HG03442 (cell line): ENCODE data around the gene SEMA4G.

Experiments
- ATAC-seq: cut with Tn5 transposase; IDR thresholded peaks from one replicate; pipeline ENCODE4 v1.9.1; 2021; ENCODE audit warnings: mild to moderate bottlenecking, moderate library complexity; ENCODE audit not compliant: unreplicated experiment

Gene SEMA4G

GRCh38 chr10:100969187-100970075, at the start of gene SEMA4G:
Gene SEMA4G, plus strand, starts transcription at chr10:100969504. Its CDS starts 3,409 bp downstream, at chr10:100972913.
- ATAC-seq, result no peak

DNA sequence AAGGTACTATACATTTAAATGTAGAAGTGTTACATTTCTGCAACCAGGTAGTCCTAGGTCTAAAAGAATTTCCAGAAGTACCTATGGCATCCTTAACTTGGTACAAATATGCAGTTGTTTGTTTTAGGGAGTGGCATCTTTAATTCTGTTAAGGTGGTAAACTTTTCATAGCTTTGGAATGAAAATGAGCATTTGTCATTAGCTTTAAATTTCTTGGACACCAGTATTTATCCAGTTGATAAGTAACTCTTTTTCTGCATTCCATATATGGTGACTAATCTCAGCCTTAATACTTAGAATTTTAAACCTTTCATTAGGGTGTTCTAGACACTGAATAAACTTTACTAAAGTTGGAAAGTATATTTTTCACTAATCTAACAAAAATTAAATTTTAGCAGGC, 45.7 kb upstream of the SEMA4G start:
- ATAC-seq, result no peak

- ATAC-seq, result no peak
Measured at GRCh38 chr10:100927266-100927665, 42.0 kb upstream of the SEMA4G start.

- ATAC-seq, result no peak
Measured at GRCh38 chr10:100928039-100928438, 41.3 kb upstream of the SEMA4G start.

- ATAC-seq, result no peak
Measured at GRCh38 chr10:100930368-100930767, 38.9 kb upstream of the SEMA4G start.

GRCh38 chr10:100934084-100934659, 35.1 kb upstream of the SEMA4G start:
- ATAC-seq, result no peak

GRCh38 chr10:100939763-100940344, 29.4 kb upstream of the SEMA4G start:
- no peak for ATAC-seq

- no peak for ATAC-seq
Measured at GRCh38 chr10:100942229-100942628, 27.1 kb upstream of the SEMA4G start.

DNA sequence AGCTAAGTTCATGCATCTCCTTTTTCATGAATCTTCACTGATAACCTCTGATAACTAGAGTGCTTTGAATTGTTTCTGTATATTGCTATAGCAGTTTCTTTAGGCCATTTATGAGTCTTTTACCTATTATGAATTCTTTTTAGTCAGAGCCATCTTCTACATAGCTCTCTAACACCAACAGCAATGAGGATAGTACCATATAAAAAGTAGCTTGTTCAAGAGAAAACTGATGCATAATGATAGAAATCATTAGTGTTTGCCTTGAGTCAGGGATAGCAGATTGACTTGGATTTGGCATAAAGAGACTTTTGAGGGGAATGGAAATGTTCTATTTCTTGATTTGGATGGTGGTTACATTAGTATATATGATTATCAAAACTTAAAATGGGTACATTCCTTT, 25.8 kb upstream of the SEMA4G start:
- ATAC-seq, result no peak

- ATAC-seq, result no peak
Measured at GRCh38 chr10:100945754-100946153, 23.6 kb upstream of the SEMA4G start.

DNA sequence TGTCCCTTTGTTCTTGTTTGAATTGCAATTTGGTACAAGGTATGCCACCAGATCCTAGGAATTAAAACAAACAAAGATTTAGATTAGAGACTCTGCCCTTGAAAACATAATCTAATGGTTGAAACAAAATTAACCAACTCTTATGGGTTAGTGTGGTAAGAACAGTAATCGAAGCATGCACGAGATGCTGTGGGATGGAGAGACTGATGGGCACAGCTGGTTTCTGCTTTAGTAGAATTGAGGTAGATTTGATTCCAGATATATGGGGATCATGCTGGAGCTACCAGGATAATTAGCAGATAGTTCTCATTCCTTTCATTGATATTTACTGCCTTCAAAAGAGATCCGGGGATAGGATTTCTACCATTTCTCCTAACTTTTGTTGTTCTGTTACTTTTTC, 20.4 kb upstream of the SEMA4G start:
- no peak for ATAC-seq

GRCh38 chr10:100960251-100960650, 9.1 kb upstream of the SEMA4G start:
- no peak for ATAC-seq

- no peak for ATAC-seq
Measured at GRCh38 chr10:100962351-100963080, 6.8 kb upstream of the SEMA4G start.

DNA sequence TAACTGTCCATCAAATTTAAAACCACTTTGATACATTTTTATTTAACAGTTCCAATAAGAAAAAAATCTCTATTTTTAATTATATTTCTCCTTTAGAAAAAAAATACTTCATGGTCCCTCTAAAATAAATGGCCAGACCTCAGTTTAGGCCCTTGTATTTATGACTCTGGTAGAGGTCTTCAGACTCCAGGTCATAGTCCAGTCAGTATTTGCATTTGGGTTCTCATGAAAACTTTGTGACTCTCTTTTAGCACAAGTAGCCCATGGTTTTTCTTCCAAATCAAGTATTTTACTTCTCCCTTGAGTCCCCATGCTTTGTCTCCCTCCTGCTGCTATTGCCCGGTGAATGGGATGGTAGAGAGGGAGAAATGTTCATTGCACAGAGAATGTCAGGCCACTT, 5.5 kb upstream of the SEMA4G start:
- ATAC-seq, result no peak

DNA sequence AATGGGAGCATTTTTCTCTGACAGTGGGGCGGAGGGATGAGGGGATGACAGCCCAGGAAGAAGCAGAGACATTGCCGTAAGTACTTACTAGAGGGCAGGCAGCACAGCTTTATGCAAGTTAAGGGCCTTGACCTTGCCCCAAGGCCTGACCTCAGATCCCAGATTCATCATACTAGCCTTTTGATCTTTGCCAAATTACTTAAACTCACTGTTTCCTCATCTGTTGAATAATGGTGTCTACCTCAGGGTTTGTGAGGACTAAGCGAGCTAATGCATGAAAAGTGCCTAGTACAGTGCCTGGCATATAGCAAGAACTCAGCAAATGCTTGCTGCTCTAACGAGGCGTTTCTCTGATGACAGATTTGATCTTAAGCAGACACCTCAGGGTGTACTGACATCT, 3.5 kb upstream of the SEMA4G start:
- ATAC-seq, result no peak

DNA sequence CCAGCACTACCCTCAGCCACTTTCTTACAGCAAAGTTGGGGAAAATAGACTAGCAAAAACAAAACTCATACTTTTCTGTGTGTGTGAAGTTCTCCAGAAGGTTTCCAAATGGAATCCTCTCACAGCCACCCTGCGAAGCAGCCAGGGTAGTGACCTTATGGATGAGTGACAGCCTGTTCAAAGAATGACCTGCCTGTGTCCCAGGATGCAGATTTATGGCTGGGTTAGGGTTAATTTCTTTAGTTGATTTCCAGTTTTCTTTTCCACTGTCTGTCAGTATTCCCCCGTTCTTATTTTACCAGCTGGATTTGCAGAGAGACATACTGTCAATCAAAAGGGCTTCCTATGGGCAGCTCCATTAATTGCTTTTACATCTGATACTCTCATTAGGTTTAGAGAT, 2.4 kb upstream of the SEMA4G start:
- no peak for ATAC-seq

DNA sequence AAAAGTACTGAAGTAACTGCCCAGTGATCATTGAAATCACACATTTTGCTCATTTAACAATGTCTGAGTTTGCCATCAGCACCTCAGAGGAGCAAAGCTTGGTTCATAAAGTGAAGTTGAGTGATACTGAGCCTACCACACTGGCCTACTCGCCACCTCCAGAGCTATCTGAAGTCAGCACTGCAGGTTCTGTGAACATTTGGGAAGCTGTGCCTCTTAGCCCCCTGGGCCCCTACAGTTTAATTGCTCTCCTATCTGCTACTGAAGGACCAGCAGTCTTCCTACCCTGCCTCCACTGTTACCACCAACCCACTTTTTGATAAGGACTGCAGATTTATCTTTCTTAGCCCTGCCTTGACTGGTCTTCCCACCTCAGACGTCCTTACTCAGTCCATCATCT, 2.0 kb upstream of the SEMA4G start:
- no peak for ATAC-seq

GRCh38 chr10:100968062-100968736, 1.1 kb upstream of the SEMA4G start:
- ATAC-seq, result no peak

DNA sequence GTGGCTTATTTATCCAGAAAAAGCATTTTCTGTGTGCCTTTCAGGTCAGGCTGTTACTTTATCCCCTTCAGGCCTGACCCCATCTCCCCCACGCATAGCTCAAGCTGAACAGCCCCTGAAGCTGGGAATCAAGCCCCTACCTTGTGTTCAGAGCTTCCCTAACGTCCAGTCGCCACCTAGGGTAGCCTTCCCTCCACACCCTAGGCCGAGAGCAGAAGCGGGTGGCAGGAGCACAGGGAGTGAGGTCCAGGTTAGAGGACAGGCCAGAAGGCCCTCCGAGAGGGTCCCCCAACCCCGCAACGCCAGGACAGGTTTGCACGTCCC, 479 bp upstream of the SEMA4G start:
- ATAC-seq, result no peak

GRCh38 chr10:100970076-100970913, 991 bp downstream of the SEMA4G start:
- no peak for ATAC-seq
